Colonic mucosa (tissue), 4 donors: ENCODE measurements around the gene RRP9. TPM values are rescaled to one million over a fixed set of nuclear protein-coding genes. Genes with fewer than 3 reads are reported as not detected.
A peak's percentile ranks its signal among the peaks of the same experiment; 100 is the strongest.

ENCODE experiments used
- DNase-seq: peaks from one replicate; pipeline ENCODE4 v3.0.0-alpha.2; 2020
- H3K27ac ChIP-seq: fragments of 200-600 bp; one replicate; pipeline ENCODE4 v1.8.0; 2021
- H3K27me3 ChIP-seq: fragments of 200-600 bp; one replicate; pipeline ENCODE4 v1.8.0; 2021
- H3K36me3 ChIP-seq: fragments of 200-600 bp; one replicate; pipeline ENCODE4 v1.8.0; 2021
- H3K4me1 ChIP-seq: fragments of 200-600 bp; one replicate; pipeline ENCODE4 v1.8.0; 2021; ENCODE audit warnings: mild to moderate bottlenecking
- H3K4me3 ChIP-seq: fragments of 200-600 bp; one replicate; pipeline ENCODE4 v1.8.0; 2021
- H3K9ac ChIP-seq, 2 donors: one replicate each; pipeline ENCODE4 v1.7.0; 2013; ENCODE audit warnings: control low read depth in 2 of 2, low read depth in 2 of 2, low read length in 2 of 2
- H3K9me3 ChIP-seq: fragments of 200-600 bp; one replicate; pipeline ENCODE4 v1.8.0; 2021
- intact Hi-C: fragments of 100-400 bp; cut with DNase I; formaldehyde crosslinking; loops from one replicate; pipeline ENCODE4 v1.14.1; 2022
- total RNA-seq, 2 donors: library from RNA; stranded (reverse); fragmentation: NEBNext Ultra II Directional in 1 of 2; extraction: Animal tissue kit (Norgen Biotek cat#: 25700) in 1 of 2; gene quantifications; one replicate each; pipeline ENCODE4 v1.2.1, GENCODE V29; 2021
- TF ChIP-seq, protein P1 (sequence below): fragments of 200-600 bp; IDR thresholded peaks from one replicate; pipeline ENCODE4 v1.8.0; 2022; ENCODE audit warnings: antibody characterized with exemption, mild to moderate bottlenecking
- donor health status: healthy.
- donor health status: DM: no; HTN: no; CAD: no.
- donor health status: DM: no; HTN: no; CAD: no.

The RRP9 gene
- total RNA-seq, 2 donors from 2014 or later = 9.6 to 24.7 TPM

DNA sequence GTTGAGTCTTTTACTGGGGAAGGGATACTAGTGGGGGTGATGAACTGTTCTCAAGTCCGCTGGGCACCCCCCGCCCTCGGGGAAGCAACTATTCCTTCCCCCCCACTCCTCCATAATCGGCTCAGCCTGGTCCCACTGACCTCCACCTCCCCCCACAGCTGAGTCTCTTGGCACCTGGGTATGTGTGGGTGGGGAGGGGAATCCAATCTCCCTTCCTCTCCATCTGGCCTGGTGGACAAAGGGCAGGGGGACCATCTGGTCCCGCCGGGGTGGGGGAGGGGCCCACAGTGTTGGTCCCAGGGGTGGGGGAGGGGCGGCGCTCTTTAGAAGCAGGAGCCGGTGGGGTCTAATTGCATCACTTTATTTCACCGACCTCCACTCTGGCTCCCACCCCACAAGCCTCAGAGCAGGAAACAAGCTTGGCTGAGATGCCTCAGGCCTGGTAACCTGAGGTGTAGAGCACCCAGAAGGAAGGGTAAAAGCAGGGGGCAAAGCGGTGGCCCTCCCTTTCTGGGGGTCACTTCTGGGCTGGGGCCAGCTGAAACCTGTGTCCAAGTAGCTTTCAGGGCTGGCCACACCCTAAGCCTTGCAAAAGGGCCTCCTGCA lies 26.6 kb upstream of the RRP9 start:
- Histone ChIP-seq H3K9me3 (no peaks in the 10 kb centered on the region), H3K4me3 (peak overlapping the region; percentile 60), H3K27ac (peak overlapping the region; percentile 80), H3K36me3 (no peaks in the 10 kb centered on the region), H3K9ac (peak overlapping the region; percentile 81 to 89), H3K27me3 (no peaks in the 10 kb centered on the region), H3K4me1 (no peaks in the 10 kb centered on the region)
- TF ChIP-seq, protein P1, sequence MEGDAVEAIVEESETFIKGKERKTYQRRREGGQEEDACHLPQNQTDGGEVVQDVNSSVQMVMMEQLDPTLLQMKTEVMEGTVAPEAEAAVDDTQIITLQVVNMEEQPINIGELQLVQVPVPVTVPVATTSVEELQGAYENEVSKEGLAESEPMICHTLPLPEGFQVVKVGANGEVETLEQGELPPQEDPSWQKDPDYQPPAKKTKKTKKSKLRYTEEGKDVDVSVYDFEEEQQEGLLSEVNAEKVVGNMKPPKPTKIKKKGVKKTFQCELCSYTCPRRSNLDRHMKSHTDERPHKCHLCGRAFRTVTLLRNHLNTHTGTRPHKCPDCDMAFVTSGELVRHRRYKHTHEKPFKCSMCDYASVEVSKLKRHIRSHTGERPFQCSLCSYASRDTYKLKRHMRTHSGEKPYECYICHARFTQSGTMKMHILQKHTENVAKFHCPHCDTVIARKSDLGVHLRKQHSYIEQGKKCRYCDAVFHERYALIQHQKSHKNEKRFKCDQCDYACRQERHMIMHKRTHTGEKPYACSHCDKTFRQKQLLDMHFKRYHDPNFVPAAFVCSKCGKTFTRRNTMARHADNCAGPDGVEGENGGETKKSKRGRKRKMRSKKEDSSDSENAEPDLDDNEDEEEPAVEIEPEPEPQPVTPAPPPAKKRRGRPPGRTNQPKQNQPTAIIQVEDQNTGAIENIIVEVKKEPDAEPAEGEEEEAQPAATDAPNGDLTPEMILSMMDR = no peak
- no peak for DNase-seq
- intact Hi-C loops = no loop called here

DNA sequence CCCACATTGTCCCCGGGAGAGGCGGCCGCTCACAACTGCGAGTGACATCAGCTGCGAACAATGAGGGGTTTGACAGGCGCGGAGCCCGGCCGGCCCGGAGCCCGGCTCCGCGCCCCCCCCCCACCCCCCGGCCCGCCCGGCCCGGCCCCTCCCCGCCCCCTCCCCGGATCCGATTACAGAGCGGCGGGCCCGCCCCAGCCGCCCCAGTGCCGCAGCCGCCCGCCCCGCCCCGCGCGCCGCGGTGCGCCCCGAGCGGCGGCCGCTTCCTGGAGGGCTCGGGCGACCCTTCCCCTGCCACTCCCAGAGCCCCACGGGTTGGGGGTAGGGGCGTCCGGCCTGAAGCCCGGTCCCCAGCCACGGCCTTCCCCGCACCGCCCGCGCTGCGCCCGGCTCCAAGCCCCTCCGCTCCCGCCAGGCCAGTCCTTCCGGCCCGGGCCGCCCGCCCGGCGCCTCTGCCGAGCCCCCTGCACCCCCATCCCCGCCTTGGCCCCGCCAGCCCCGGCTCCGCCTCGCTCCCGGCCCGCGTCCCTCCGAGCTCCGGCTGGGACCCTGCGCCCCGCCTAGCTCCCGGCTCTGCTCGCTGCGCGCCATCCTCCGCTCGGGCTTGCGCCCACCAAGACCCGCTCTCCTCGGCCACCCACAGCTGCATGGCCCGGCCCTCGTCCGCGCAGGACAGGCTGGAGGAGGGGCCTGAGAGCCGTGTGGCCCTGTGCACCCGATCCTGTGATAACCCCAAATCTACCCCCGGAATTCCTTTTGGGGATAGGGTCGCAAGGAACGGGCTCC lies 25.9 kb upstream of the RRP9 start, which contains the start of gene PCBP4:
PCBP4 (minus strand) TSS at position 71 of the 786 bp plus-strand sequence. CDS start 6,214 bp downstream, outside the sequence.
- H3K9me3 ChIP-seq = no peaks in the 10 kb centered on the region
- no peaks in the 10 kb centered on the region for H3K4me1 ChIP-seq
- H3K27ac ChIP-seq = peak within 1 kb of the TSS; percentile 80
- peak; percentile 64 for DNase-seq
- H3K4me3 ChIP-seq = peak within 1 kb of the TSS; percentile 60
- TF ChIP-seq, protein P1 = no peak
- H3K36me3 ChIP-seq = no peaks in the 10 kb centered on the region
- intact Hi-C loops = no loop called here
- H3K27me3 ChIP-seq = no peaks in the 10 kb centered on the region
- H3K9ac ChIP-seq = peak within 1 kb of the TSS; percentile 81 to 89

GRCh38 chr3:51966922-51967383 lies 25.2 kb upstream of the RRP9 start:
- TF ChIP-seq, protein P1 = no peak
- peak overlapping the region; percentile 55 for H3K27ac ChIP-seq
- no peaks in the 10 kb centered on the region for H3K4me1 ChIP-seq
- DNase-seq = no peak
- no peaks in the 10 kb centered on the region for H3K9me3 ChIP-seq
- H3K9ac ChIP-seq = peak overlapping the region; percentile 77 to 87
- H3K36me3 ChIP-seq = no peaks in the 10 kb centered on the region
- peak overlapping the region; percentile 60 for H3K4me3 ChIP-seq
- no peaks in the 10 kb centered on the region for H3K27me3 ChIP-seq
- intact Hi-C loops = no loop called here

DNA sequence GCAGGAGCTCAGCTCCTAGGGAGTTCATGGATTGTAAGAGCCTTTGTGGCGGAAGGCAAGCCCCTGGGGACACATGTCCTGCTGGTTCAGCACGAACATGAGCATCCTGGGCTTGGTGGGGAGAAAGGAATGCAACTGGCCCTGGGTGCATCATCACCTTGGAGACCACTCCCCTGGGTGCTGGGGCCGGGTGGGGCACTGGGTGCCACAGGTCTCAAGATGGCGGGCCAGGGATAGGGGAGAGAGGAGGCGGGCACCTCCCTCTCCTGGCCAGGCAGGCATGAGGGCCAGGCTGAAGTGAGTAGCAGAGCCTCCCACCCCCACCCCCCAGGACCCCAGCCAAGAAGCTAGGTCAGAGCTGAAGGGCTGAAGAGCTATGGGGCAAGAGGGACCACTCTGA lies 24.8 kb upstream of the RRP9 start:
- no peaks in the 10 kb centered on the region for H3K9me3 ChIP-seq
- peak overlapping the region; percentile 77 to 87 for H3K9ac ChIP-seq
- H3K27me3 ChIP-seq = no peaks in the 10 kb centered on the region
- intact Hi-C loops = no loop called here
- H3K4me3 ChIP-seq = peak overlapping the region; percentile 60
- TF ChIP-seq, protein P1 = no peak
- no peaks in the 10 kb centered on the region for H3K36me3 ChIP-seq
- DNase-seq = no peak
- no peaks in the 10 kb centered on the region for H3K4me1 ChIP-seq
- no peak overlapping the region for H3K27ac ChIP-seq

- TF ChIP-seq, protein P1 = no peak
- intact Hi-C loops = no loop called here
- no peak overlapping the region for H3K4me3 ChIP-seq
- no peak overlapping the region for H3K27ac ChIP-seq
- DNase-seq = no peak
- H3K9me3 ChIP-seq = no peaks in the 10 kb centered on the region
- peak overlapping the region in 1 of 2 donors; percentile 87 for H3K9ac ChIP-seq
- H3K36me3 ChIP-seq = no peaks in the 10 kb centered on the region
- H3K27me3 ChIP-seq = no peaks in the 10 kb centered on the region
- H3K4me1 ChIP-seq = no peaks in the 10 kb centered on the region
Observed at GRCh38 chr3:51966016-51966415, 24.3 kb upstream of the RRP9 start.
